GM23248 (cell line): ENCODE data around the gene MACROD2. TPM values are rescaled to one million over a fixed set of nuclear protein-coding genes. Genes with fewer than 3 reads are reported as not detected.

Experiments
- DNase-seq: peaks from one replicate; pipeline ENCODE4 v3.0.0-alpha.2; 2015
- H2AFZ ChIP-seq: fragments of 200-600 bp; sonication (generic); 2 replicates; pipeline ENCODE4 v1.6.1; 2016; ENCODE audit warnings: antibody characterized with exemption
- H3F3A ChIP-seq: fragments of 200-600 bp; sonication (generic); 2 replicates; pipeline ENCODE4 v1.6.1; 2016; ENCODE audit warnings: mild to moderate bottlenecking, antibody characterized with exemption, mixed run types; ENCODE audit not compliant: insufficient read depth
- H3K27ac ChIP-seq: fragments of 200-600 bp; sonication (generic); 2 replicates; pipeline ENCODE4 v1.5.1; 2016; ENCODE audit warnings: mild to moderate bottlenecking
- H3K27me3 ChIP-seq: fragments of 200-600 bp; sonication (generic); replicated peaks from 2 replicates; pipeline ENCODE4 v1.6.1; 2016; ENCODE audit warnings: mild to moderate bottlenecking; ENCODE audit not compliant: insufficient read depth
- H3K36me3 ChIP-seq: fragments of 200-600 bp; sonication (generic); 2 replicates; pipeline ENCODE4 v1.6.1; 2016; ENCODE audit warnings: low read depth, mild to moderate bottlenecking
- H3K4me1 ChIP-seq: fragments of 200-600 bp; sonication (generic); 2 replicates; pipeline ENCODE4 v1.6.1; 2016; ENCODE audit warnings: mild to moderate bottlenecking; ENCODE audit not compliant: insufficient read depth
- H3K4me2 ChIP-seq: fragments of 200-600 bp; sonication (generic); one replicate; pipeline ENCODE4 v1.6.1; 2016; ENCODE audit warnings: mild to moderate bottlenecking; ENCODE audit not compliant: unreplicated experiment
- H3K4me3 ChIP-seq: fragments of 200-600 bp; sonication (generic); 2 replicates; pipeline ENCODE4 v1.5.1; 2016; ENCODE audit warnings: mild to moderate bottlenecking
- H3K79me2 ChIP-seq: fragments of 200-600 bp; sonication (generic); 2 replicates; pipeline ENCODE4 v1.6.1; 2016; ENCODE audit warnings: mild to moderate bottlenecking; ENCODE audit not compliant: insufficient read depth
- H3K9ac ChIP-seq: fragments of 200-600 bp; sonication (generic); 2 replicates; pipeline ENCODE4 v1.6.1; 2016; ENCODE audit warnings: mild to moderate bottlenecking
- H3K9me2 ChIP-seq: fragments of 200-600 bp; sonication (generic); 2 replicates; pipeline ENCODE4 v1.6.1; 2016; ENCODE audit warnings: mixed run types, mild to moderate bottlenecking, moderate library complexity; ENCODE audit not compliant: insufficient read depth
- H3K9me3 ChIP-seq: fragments of 200-600 bp; sonication (generic); one replicate; pipeline ENCODE4 v1.6.1; 2017; ENCODE audit warnings: low read depth
- H4K20me1 ChIP-seq: fragments of 200-600 bp; sonication (generic); 2 replicates; pipeline ENCODE4 v1.6.0; 2016; ENCODE audit not compliant: insufficient read depth
- EZH2 ChIP-seq: fragments of 200-600 bp; sonication (generic); IDR thresholded peaks from 2 replicates; pipeline ENCODE4 v1.6.1; 2018; ENCODE audit warnings: antibody characterized with exemption, mild to moderate bottlenecking; ENCODE audit not compliant: insufficient read depth, poor library complexity, severe bottlenecking
- EZH2phosphoT487 ChIP-seq: fragments of 200-600 bp; sonication (generic); IDR thresholded peaks from 2 replicates; pipeline ENCODE4 v1.6.1; 2018; ENCODE audit warnings: antibody characterized with exemption, moderate library complexity, mild to moderate bottlenecking, low read depth; ENCODE audit not compliant: insufficient read depth
- WGBS, 2 experiments: methylation state at CpG; one replicate each; pipeline ENCODE4 v1.1.6; 2015 to 2017; ENCODE audit warnings: low lambda C conversion rate in 2 of 2, low coverage in 1 of 2; ENCODE audit errors: missing lambda C conversion rate in 2 of 2; 5-methylcytosine and 5-hydroxymethylcytosine counted together
- in situ Hi-C: fragments of 300-500 bp; cut with MboI; formaldehyde crosslinking; loops from 2 replicates; pipeline ENCODE4 v1.15.0; 2020
- polyA plus RNA-seq: library from polyadenylated mRNA; unstranded; fragments of >200 nt; fragmentation: Nextera tagmentation; extraction: Ambion mirVana; gene quantifications from 2 replicates; pipeline ENCODE4 v1.2.1, GENCODE V29; 2016
- total RNA-seq: library from RNA; depleted of rRNA; stranded (reverse); fragments of >200 nt; shearing (Covaris generic); gene quantifications from 2 replicates; pipeline ENCODE4 v1.2.3, GENCODE V29; 2014

Gene MACROD2
- total and polyA plus RNA-seq, 2 experiments from 2014 or later, result 1.1 to 3.1 TPM

- Histone ChIP-seq H3K4me2 (no peak overlapping the region), H3K36me3 (no peaks in the 10 kb centered on the region), H3K27ac (no peak overlapping the region), H3K9ac (no peak overlapping the region), H3K27me3 (no peaks in the 10 kb centered on the region), H3K9me3 (no peaks in the 10 kb centered on the region), H3K9me2 (no peaks in the 10 kb centered on the region), H3K4me3 (no peak overlapping the region), H4K20me1 (no peaks in the 10 kb centered on the region), H3F3A (no peaks in the 10 kb centered on the region), H2AFZ (no peak overlapping the region), H3K4me1 (no peaks in the 10 kb centered on the region), H3K79me2 (no peaks in the 10 kb centered on the region)
- WGBS, 2 experiments, result 4 to 6% methylated on average over 4 of the region's 4 CpGs
- DNase-seq, result no peak
- in situ Hi-C loops, result no loop called here
- TF ChIP-seq EZH2phosphoT487 (no peak), EZH2 (no peak)
Measured at GRCh38 chr20:15917283-15917682, 1922.0 kb downstream of the MACROD2 start.

GRCh38 chr20:15918631-15919030, 1923.3 kb downstream of the MACROD2 start:
- no peaks in the 10 kb centered on the region for H3K9me2 ChIP-seq
- H2AFZ ChIP-seq, result no peak overlapping the region
- H3F3A ChIP-seq, result no peaks in the 10 kb centered on the region
- 43 to 52% methylated on average over 3 of the region's 3 CpGs for WGBS, 2 experiments
- no peak overlapping the region for H3K4me3 ChIP-seq
- no peaks in the 10 kb centered on the region for H3K27me3 ChIP-seq
- no peaks in the 10 kb centered on the region for H3K9me3 ChIP-seq
- H3K4me1 ChIP-seq, result no peaks in the 10 kb centered on the region
- no peaks in the 10 kb centered on the region for H3K36me3 ChIP-seq
- no peak overlapping the region for H3K4me2 ChIP-seq
- no peaks in the 10 kb centered on the region for H4K20me1 ChIP-seq
- TF ChIP-seq EZH2phosphoT487, result no peak
- TF ChIP-seq EZH2, result no peak
- H3K27ac ChIP-seq, result no peak overlapping the region
- H3K9ac ChIP-seq, result no peak overlapping the region
- H3K79me2 ChIP-seq, result no peaks in the 10 kb centered on the region
- no peak for DNase-seq
- in situ Hi-C loops, result no loop called here

- DNase-seq, result no peak
- H3K27ac ChIP-seq, result no peak overlapping the region
- no peaks in the 10 kb centered on the region for H3K9me3 ChIP-seq
- H3K4me2 ChIP-seq, result no peak overlapping the region
- no peak for TF ChIP-seq EZH2phosphoT487
- no peak for TF ChIP-seq EZH2
- H2AFZ ChIP-seq, result no peak overlapping the region
- H3K4me3 ChIP-seq, result no peak overlapping the region
- no peaks in the 10 kb centered on the region for H3K27me3 ChIP-seq
- in situ Hi-C loops, result no loop called here
- H3K9me2 ChIP-seq, result no peaks in the 10 kb centered on the region
- no peaks in the 10 kb centered on the region for H3K36me3 ChIP-seq
- no peaks in the 10 kb centered on the region for H3K79me2 ChIP-seq
- H3F3A ChIP-seq, result no peaks in the 10 kb centered on the region
- WGBS, 2 experiments, result 50 to 56% methylated on average over 4 of the region's 4 CpGs
- H3K9ac ChIP-seq, result no peak overlapping the region
- no peaks in the 10 kb centered on the region for H4K20me1 ChIP-seq
- H3K4me1 ChIP-seq, result no peaks in the 10 kb centered on the region
Measured at GRCh38 chr20:15919118-15919517, 1923.8 kb downstream of the MACROD2 start.

- Histone ChIP-seq H3K9me3 (no peaks in the 10 kb centered on the region), H2AFZ (no peak overlapping the region), H4K20me1 (no peaks in the 10 kb centered on the region), H3K9ac (no peak overlapping the region), H3F3A (no peaks in the 10 kb centered on the region), H3K79me2 (no peaks in the 10 kb centered on the region), H3K27me3 (no peaks in the 10 kb centered on the region), H3K4me3 (no peak overlapping the region), H3K4me2 (no peak overlapping the region), H3K9me2 (no peaks in the 10 kb centered on the region), H3K4me1 (no peaks in the 10 kb centered on the region), H3K36me3 (no peaks in the 10 kb centered on the region), H3K27ac (no peak overlapping the region)
- DNase-seq, result no peak
- in situ Hi-C loops, result no loop called here
- WGBS, 2 experiments, result 37 to 40% methylated on average over 4 of the region's 4 CpGs
- TF ChIP-seq EZH2 (no peak), EZH2phosphoT487 (no peak)
Measured at GRCh38 chr20:15921930-15922329, 1926.6 kb downstream of the MACROD2 start.

- in situ Hi-C loops, result no loop called here
- 38 to 45% methylated on average over 1 of the region's 1 CpG for WGBS, 2 experiments
- Histone ChIP-seq H4K20me1 (no peaks in the 10 kb centered on the region), H3K9me3 (no peaks in the 10 kb centered on the region), H3K4me2 (no peak overlapping the region), H3K36me3 (no peaks in the 10 kb centered on the region), H3K4me3 (no peak overlapping the region), H3K9me2 (no peaks in the 10 kb centered on the region), H3F3A (no peaks in the 10 kb centered on the region), H3K27ac (no peak overlapping the region), H3K4me1 (no peaks in the 10 kb centered on the region), H2AFZ (no peak overlapping the region), H3K79me2 (no peaks in the 10 kb centered on the region), H3K9ac (no peak overlapping the region), H3K27me3 (no peaks in the 10 kb centered on the region)
- no peak for DNase-seq
- no peak for TF ChIP-seq EZH2
- TF ChIP-seq EZH2phosphoT487, result no peak
Measured at GRCh38 chr20:15922556-15922955, 1927.2 kb downstream of the MACROD2 start.
